Adrenal gland (tissue), 12 donors: ENCODE results near the gene NUTM1. TPM values are rescaled to one million over a fixed set of nuclear protein-coding genes. Genes with fewer than 3 reads are reported as not detected.

Experiments
- DNase-seq, 7 donors: peaks; one replicate each; pipeline ENCODE4 v3.0.0-alpha.2; 2019 to 2020
- H3K27ac ChIP-seq, 5 donors: fragments of 200-600 bp; sonication (generic) in 4 of 5; 1 replicate in 3 of 5; 2 replicates in 2 of 5; pipeline versions ENCODE4 v1.5.1 to v1.8.0; 2016 to 2020; ENCODE audit warnings: mild to moderate bottlenecking in 1 of 5
- H3K27me3 ChIP-seq: fragments of 200-600 bp; 2 replicates; pipeline ENCODE4 v1.8.0; 2021
- H3K36me3 ChIP-seq, 2 donors: fragments of 200-600 bp; replicated peaks in 1 of 2; 1 replicate in 1 of 2; 2 replicates in 1 of 2; pipeline versions ENCODE4 v1.5.1 to v1.8.0; 2018 to 2022
- H3K4me1 ChIP-seq, 2 donors: fragments of 200-600 bp; replicated peaks in 1 of 2; 1 replicate in 1 of 2; 2 replicates in 1 of 2; pipeline versions ENCODE4 v1.5.1 to v1.8.0; 2018 to 2021
- H3K4me3 ChIP-seq, 4 donors: fragments of 200-600 bp; sonication (generic) in 3 of 4; one replicate each; pipeline ENCODE4 v1.5.1; 2016 to 2018
- H3K9me3 ChIP-seq, 3 donors: fragments of 200-600 bp; sonication (generic) in 1 of 3; replicated peaks in 1 of 3; 1 replicate in 2 of 3; 2 replicates in 1 of 3; pipeline versions ENCODE4 v1.5.1 to v1.8.0; 2016 to 2021
- CTCF ChIP-seq, 6 experiments: fragments of 450-650 bp in 4 of 6; fragments of 200-600 bp in 2 of 6; sonication (generic) in 1 of 6; IDR thresholded peaks; 1 replicate in 5 of 6; 2 replicates in 1 of 6; pipeline versions ENCODE4 v1.5.1 to v1.8.0; 2016 to 2021; ENCODE audit warnings: antibody characterized with exemption in 6 of 6, mild to moderate bottlenecking in 2 of 6, moderate library complexity in 1 of 6
- POLR2A ChIP-seq, 2 donors: fragments of 450-650 bp; IDR thresholded peaks; one replicate each; pipeline ENCODE4 v1.6.1; 2017; ENCODE audit warnings: antibody characterized with exemption in 2 of 2, mild to moderate bottlenecking in 2 of 2, moderate library complexity in 1 of 2
- WGBS, 4 donors: extraction: QIAGEN DNeasy Blood & Tissue Kit in 2 of 4; methylation state at CpG; one replicate each; pipeline versions ENCODE4 v1.1.5 to v1.1.7; 2013 to 2017; 5-methylcytosine and 5-hydroxymethylcytosine counted together
- intact Hi-C, 2 donors: fragments of 100-400 bp; cut with DNase I; formaldehyde crosslinking; loops; one replicate each; pipeline versions ENCODE4 v1.14.1 to v1.15.0; 2022 to 2023
- polyA plus RNA-seq, 3 donors: library from polyadenylated mRNA; stranded (reverse); fragments of 200-250 nt in 2 of 3; fragments of 350-450 nt in 1 of 3; fragmentation: Illumina TruSeq in 1 of 3; extraction: RNeasy Lipid Tissue Mini Kit (QIAGEN cat#74804) in 1 of 3; gene quantifications; one replicate each; pipeline ENCODE4 v1.2.3, GENCODE V29; 2013 to 2014
- total RNA-seq, 9 donors: library from RNA; depleted of rRNA in 4 of 9; stranded (reverse); fragments of >200 nt in 4 of 9; fragments of 120-200 nt in 1 of 9; fragmentation: NEBNext Ultra II Directional in 1 of 9; extraction: Animal tissue kit (Norgen Biotek cat#: 25700) in 1 of 9; gene quantifications; one replicate each; pipeline versions ENCODE4 v1.1.0 to v1.2.4, GENCODE V29; 2013 to 2023
- donor health status: healthy with polysubstance abuse.
- donor health status: Bipolar disorder and iron deficiency.
- donor health status: DM: yes; HTN: yes; CAD: no.
- donor health status: DM: no; HTN: no; CAD: no.
- donor health status: DM: no; HTN: no; CAD: no.
- donor health status: DM: yes; HTN: yes; CAD: no.

The NUTM1 gene
- total and polyA plus RNA-seq, 12 donors: 0.05 to 0.22 TPM; not detected in 10

- no peaks in the 10 kb centered on the region for H3K4me1 ChIP-seq
- H3K36me3 ChIP-seq: peaks cover 0 to 4% of the 10 kb centered on the region in 2 donors
- no peaks in the 10 kb centered on the region for H3K27me3 ChIP-seq
- no peak for DNase-seq
- intact Hi-C loops: no loop called here
- no peak overlapping the region for H3K4me3 ChIP-seq
- H3K27ac ChIP-seq: no peak overlapping the region
- WGBS, 4 donors: 69 to 90% (median 79%) methylated on average over 3 of the region's 3 CpGs
- TF ChIP-seq CTCF (IDR thresholded peaks at IDR 0.05): no peak
- no peak for TF ChIP-seq POLR2A (IDR thresholded peaks at IDR 0.05)
- H3K9me3 ChIP-seq: no peaks in the 10 kb centered on the region
Measured at GRCh38 chr15:34358367-34358766, 15.3 kb downstream of the NUTM1 start.

GRCh38 chr15:34358948-34359347 is 15.8 kb downstream of the NUTM1 start:
- Histone ChIP-seq H3K9me3 (no peaks in the 10 kb centered on the region), H3K36me3 (peaks cover 0 to 4% of the 10 kb centered on the region in 2 donors), H3K4me1 (no peaks in the 10 kb centered on the region), H3K27ac (no peak overlapping the region), H3K4me3 (no peak overlapping the region), H3K27me3 (no peaks in the 10 kb centered on the region)
- no peak for DNase-seq
- intact Hi-C loops: no loop called here
- no peak for TF ChIP-seq CTCF (IDR thresholded peaks at IDR 0.05)
- no peak for TF ChIP-seq POLR2A (IDR thresholded peaks at IDR 0.05)
- 86 to 97% (median 96%) methylated on average over 4 of the region's 4 CpGs for WGBS, 4 donors

GRCh38 chr15:34359416-34359815 is 16.3 kb downstream of the NUTM1 start:
- TF ChIP-seq CTCF (IDR thresholded peaks at IDR 0.05) (no peak), POLR2A (IDR thresholded peaks at IDR 0.05) (no peak)
- 43 to 73% (median 57%) methylated on average over 3 of the region's 3 CpGs for WGBS, 4 donors
- H3K36me3 ChIP-seq: peaks cover 0 to 4% of the 10 kb centered on the region in 2 donors
- H3K27me3 ChIP-seq: no peaks in the 10 kb centered on the region
- H3K4me1 ChIP-seq: no peaks in the 10 kb centered on the region
- H3K9me3 ChIP-seq: no peaks in the 10 kb centered on the region
- H3K4me3 ChIP-seq: no peak overlapping the region
- intact Hi-C loops: no loop called here
- no peak overlapping the region for H3K27ac ChIP-seq
- peak in 6 of 7 donors; percentile 31 to 64 (median 51) for DNase-seq

GRCh38 chr15:34360298-34360697 is 17.2 kb downstream of the NUTM1 start:
- no peak for DNase-seq
- no peaks in the 10 kb centered on the region for H3K27me3 ChIP-seq
- intact Hi-C loops: loop anchor here (10.0 kb wide), 3 partner anchors 115 to 295 kb away; no protein-coding TSS in a partner anchor
- H3K4me3 ChIP-seq: no peak overlapping the region
- no peaks in the 10 kb centered on the region for H3K9me3 ChIP-seq
- TF ChIP-seq CTCF (IDR thresholded peaks at IDR 0.05) (no peak), POLR2A (IDR thresholded peaks at IDR 0.05) (no peak)
- peaks cover 0 to 4% of the 10 kb centered on the region in 2 donors for H3K36me3 ChIP-seq
- WGBS, 4 donors: 96 to 100% (median 100%) methylated on average over 1 of the region's 1 CpG
- no peak overlapping the region for H3K27ac ChIP-seq
- no peaks in the 10 kb centered on the region for H3K4me1 ChIP-seq
